HepG2 (cell line): ENCODE measurements around the gene MTA2. TPM values are rescaled to one million over a fixed set of nuclear protein-coding genes. Genes with fewer than 3 reads are reported as not detected.

Experiments used
- ARHGAP35 ChIP-seq: sonication (generic); formaldehyde crosslinking; IDR thresholded peaks from 2 replicates; pipeline ENCODE4 v1.9.0; 2022; ENCODE audit warnings: mild to moderate bottlenecking, inconsistent platforms, moderate library complexity, missing genetic modification reagents, borderline replicate concordance
- ATF1 ChIP-seq: IDR thresholded peaks from 2 replicates; pipeline ENCODE4 v1.6.1; 2016; ENCODE audit warnings: mild to moderate bottlenecking, control low read depth
- CENPT ChIP-seq: sonication (generic); formaldehyde crosslinking; IDR thresholded peaks from 2 replicates; pipeline ENCODE4 v1.8.0; 2022; ENCODE audit warnings: low read depth, mild to moderate bottlenecking, moderate library complexity, missing genetic modification reagents
- CREM ChIP-seq, 2 experiments: sonication (generic) in 1 of 2; formaldehyde crosslinking in 1 of 2; IDR thresholded peaks; 2 replicates each; pipeline versions ENCODE4 v1.4.0 to v1.6.1; 2016 to 2020; ENCODE audit warnings: antibody characterized with exemption in 1 of 2, mild to moderate bottlenecking in 1 of 2, missing genetic modification reagents in 1 of 2
- DMAP1 ChIP-seq: IDR thresholded peaks from 2 replicates; pipeline ENCODE4 v1.6.1; 2016
- FOSL2 ChIP-seq: sonication (generic); formaldehyde crosslinking; IDR thresholded peaks from 2 replicates; pipeline ENCODE4 v1.4.0; 2020; ENCODE audit warnings: missing genetic modification reagents
- KMT2B ChIP-seq: IDR thresholded peaks from 2 replicates; pipeline ENCODE4 v1.6.1; 2016; ENCODE audit warnings: missing genetic modification reagents, missing compliant biosample characterization
- MEIS1 ChIP-seq: sonication (generic); formaldehyde crosslinking; IDR thresholded peaks from 2 replicates; pipeline ENCODE4 v1.9.0; 2021; ENCODE audit warnings: mild to moderate bottlenecking, missing genetic modification reagents, moderate library complexity, borderline replicate concordance
- SMAD3 ChIP-seq: sonication (generic); formaldehyde crosslinking; IDR thresholded peaks from 2 replicates; pipeline ENCODE4 v1.4.0; 2020; ENCODE audit warnings: missing genetic modification reagents
- SP140L ChIP-seq: sonication (generic); formaldehyde crosslinking; IDR thresholded peaks from 2 replicates; pipeline ENCODE4 v1.4.0; 2020; ENCODE audit warnings: missing genetic modification reagents, borderline replicate concordance
- YEATS4 ChIP-seq: sonication (generic); formaldehyde crosslinking; IDR thresholded peaks from 2 replicates; pipeline ENCODE4 v1.4.0; 2020; ENCODE audit warnings: missing genetic modification reagents, borderline replicate concordance
- ZNF232 ChIP-seq: sonication (generic); formaldehyde crosslinking; IDR thresholded peaks from 2 replicates; pipeline ENCODE4 v1.4.0; 2020; ENCODE audit warnings: missing genetic modification reagents, borderline replicate concordance
- ZNF256 ChIP-seq: sonication (generic); formaldehyde crosslinking; conservative IDR thresholded peaks from 2 replicates; pipeline ENCODE4 v1.4.0; 2020; ENCODE audit warnings: missing genetic modification reagents
- ZNF563 ChIP-seq: sonication (generic); formaldehyde crosslinking; IDR thresholded peaks from 2 replicates; pipeline ENCODE4 v1.8.0; 2022; ENCODE audit warnings: mild to moderate bottlenecking, moderate library complexity, missing genetic modification reagents
- ZSCAN20 ChIP-seq: sonication (generic); formaldehyde crosslinking; IDR thresholded peaks from 2 replicates; pipeline ENCODE4 v1.4.0; 2020; ENCODE audit warnings: missing genetic modification reagents, mild to moderate bottlenecking, borderline replicate concordance
- polyA plus RNA-seq, 8 experiments: library from polyadenylated mRNA; depleted of rRNA in 3 of 8; stranded (reverse) in 7 of 8; unstranded in 1 of 8; fragments of >200 nt; fragmentation: Illumina TruSeq in 4 of 8; extraction: Trizol in 4 of 8; gene quantifications; 2 replicates each; pipeline versions ENCODE4 v1.2.1 to v1.2.3, GENCODE V29; 2011 to 2016; ENCODE audit warnings: low read depth in 4 of 8, missing spikeins in 1 of 8, mixed read lengths in 1 of 8; ENCODE audit not compliant: insufficient read depth in 1 of 8
- total RNA-seq, 5 experiments: library from RNA; depleted of rRNA; stranded (reverse); fragments of >200 nt; fragmentation: Illumina TruSeq; extraction: Trizol; gene quantifications; 2 replicates each; pipeline ENCODE4 v1.2.3, GENCODE V29; 2016; ENCODE audit warnings: low read depth in 1 of 5
- TF ChIP-seq, protein P1 (sequence below): sonication (generic); formaldehyde crosslinking; IDR thresholded peaks from 2 replicates; pipeline ENCODE4 v1.8.0; 2022; ENCODE audit warnings: missing genetic modification reagents, mild to moderate bottlenecking, moderate library complexity, borderline replicate concordance
- TF ChIP-seq, protein P2 (sequence below): sonication (generic); formaldehyde crosslinking; IDR thresholded peaks from 2 replicates; pipeline ENCODE4 v1.5.1; 2020; ENCODE audit warnings: missing genetic modification reagents, mild to moderate bottlenecking, borderline replicate concordance
- TF ChIP-seq, protein P3 (sequence below): IDR thresholded peaks from 2 replicates; pipeline ENCODE4 v1.6.1; 2016; ENCODE audit warnings: missing biosample characterization, missing genetic modification reagents, low read depth
- TF ChIP-seq, protein P4 (sequence below): sonication (generic); formaldehyde crosslinking; IDR thresholded peaks from 2 replicates; pipeline ENCODE4 v1.4.0; 2020; ENCODE audit warnings: missing genetic modification reagents
- TF ChIP-seq, protein P5 (sequence below): sonication (generic); formaldehyde crosslinking; IDR thresholded peaks from 2 replicates; pipeline ENCODE4 v1.8.1; 2023; ENCODE audit warnings: missing genetic modification reagents, mild to moderate bottlenecking, borderline replicate concordance
- TF ChIP-seq, protein P6 (sequence below): sonication (generic); formaldehyde crosslinking; IDR thresholded peaks from 2 replicates; pipeline ENCODE4 v1.5.1; 2020; ENCODE audit warnings: mild to moderate bottlenecking, moderate library complexity, missing genetic modification reagents

The MTA2 gene
- total and polyA plus RNA-seq, 2 of the 13 experiments (the other 11 are each of a cell fraction or from before 2014, with no cell fraction given): 14.0 to 70.0 TPM

DNA sequence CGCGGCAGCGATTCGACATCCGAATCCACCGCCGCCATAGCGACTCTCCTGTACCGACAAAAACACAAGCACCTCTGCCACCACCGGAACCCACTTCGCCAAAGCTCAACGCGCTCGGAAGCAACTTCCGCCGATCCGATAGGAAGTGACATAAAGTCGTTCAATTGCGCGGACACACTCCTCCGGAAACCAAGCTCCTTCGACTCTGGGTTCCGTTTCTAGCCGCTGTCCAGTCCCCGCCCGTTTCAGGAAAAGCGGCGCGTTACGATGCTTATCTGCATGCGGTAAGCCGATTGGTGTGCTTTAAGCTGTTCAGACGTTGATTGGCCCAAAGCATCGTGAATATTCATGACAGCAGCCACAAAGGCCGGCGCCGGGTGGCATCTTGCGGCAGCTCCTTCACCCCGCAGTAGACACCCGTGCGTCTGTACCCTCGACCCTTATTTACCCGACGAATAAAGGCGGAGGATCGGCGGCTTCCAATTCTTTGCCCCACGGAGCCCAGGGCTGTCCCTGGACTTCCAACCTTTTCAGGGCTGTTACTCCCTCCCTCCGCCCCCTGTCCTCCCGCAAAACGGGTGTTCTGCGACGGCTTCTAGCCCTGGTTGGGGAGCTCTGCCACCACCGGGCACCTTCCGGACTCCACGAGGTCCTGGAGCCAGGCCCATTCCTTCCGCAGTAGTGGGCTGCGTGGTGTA is 10.1 kb downstream of the MTA2 start, which contains the start of gene TUT1 (continued):
- TF ChIP-seq, protein P1, sequence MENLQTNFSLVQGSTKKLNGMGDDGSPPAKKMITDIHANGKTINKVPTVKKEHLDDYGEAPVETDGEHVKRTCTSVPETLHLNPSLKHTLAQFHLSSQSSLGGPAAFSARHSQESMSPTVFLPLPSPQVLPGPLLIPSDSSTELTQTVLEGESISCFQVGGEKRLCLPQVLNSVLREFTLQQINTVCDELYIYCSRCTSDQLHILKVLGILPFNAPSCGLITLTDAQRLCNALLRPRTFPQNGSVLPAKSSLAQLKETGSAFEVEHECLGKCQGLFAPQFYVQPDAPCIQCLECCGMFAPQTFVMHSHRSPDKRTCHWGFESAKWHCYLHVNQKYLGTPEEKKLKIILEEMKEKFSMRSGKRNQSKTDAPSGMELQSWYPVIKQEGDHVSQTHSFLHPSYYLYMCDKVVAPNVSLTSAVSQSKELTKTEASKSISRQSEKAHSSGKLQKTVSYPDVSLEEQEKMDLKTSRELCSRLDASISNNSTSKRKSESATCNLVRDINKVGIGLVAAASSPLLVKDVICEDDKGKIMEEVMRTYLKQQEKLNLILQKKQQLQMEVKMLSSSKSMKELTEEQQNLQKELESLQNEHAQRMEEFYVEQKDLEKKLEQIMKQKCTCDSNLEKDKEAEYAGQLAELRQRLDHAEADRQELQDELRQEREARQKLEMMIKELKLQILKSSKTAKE (CRISPR knock-in tag): peak; percentile 34; the same call in 1 of the 2 replicates
- TF ChIP-seq ATF1 (CRISPR knock-in tag): peak; percentile 93
- TF ChIP-seq, protein P2, sequence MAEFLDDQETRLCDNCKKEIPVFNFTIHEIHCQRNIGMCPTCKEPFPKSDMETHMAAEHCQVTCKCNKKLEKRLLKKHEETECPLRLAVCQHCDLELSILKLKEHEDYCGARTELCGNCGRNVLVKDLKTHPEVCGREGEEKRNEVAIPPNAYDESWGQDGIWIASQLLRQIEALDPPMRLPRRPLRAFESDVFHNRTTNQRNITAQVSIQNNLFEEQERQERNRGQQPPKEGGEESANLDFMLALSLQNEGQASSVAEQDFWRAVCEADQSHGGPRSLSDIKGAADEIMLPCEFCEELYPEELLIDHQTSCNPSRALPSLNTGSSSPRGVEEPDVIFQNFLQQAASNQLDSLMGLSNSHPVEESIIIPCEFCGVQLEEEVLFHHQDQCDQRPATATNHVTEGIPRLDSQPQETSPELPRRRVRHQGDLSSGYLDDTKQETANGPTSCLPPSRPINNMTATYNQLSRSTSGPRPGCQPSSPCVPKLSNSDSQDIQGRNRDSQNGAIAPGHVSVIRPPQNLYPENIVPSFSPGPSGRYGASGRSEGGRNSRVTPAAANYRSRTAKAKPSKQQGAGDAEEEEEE (CRISPR knock-in tag): no peak
- TF ChIP-seq, protein P3, sequence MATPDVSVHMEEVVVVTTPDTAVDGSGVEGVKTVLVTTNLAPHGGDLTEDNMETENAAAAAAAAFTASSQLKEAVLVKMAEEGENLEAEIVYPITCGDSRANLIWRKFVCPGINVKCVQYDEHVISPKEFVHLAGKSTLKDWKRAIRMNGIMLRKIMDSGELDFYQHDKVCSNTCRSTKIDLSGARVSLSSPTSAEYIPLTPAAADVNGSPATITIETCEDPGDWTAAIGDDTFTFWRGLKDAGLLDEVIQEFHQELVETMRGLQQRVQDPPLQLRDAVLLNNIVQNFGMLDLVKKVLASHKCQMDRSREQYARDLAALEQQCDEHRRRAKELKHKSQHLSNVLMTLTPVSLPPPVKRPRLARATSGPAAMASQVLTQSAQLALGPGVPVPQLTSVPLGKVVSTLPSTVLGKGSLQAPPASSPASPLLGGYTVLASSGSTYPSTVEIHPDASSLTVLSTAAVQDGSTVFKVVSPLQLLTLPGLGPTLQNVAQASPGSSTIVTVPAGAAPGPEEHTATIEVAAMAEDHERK (CRISPR knock-in tag): peak; percentile 74
- TF ChIP-seq CENPT (CRISPR knock-in tag): no peak
- TF ChIP-seq KMT2B (CRISPR knock-in tag): peak; percentile 90
- peak; percentile 68 for TF ChIP-seq FOSL2 (CRISPR knock-in tag)
- TF ChIP-seq, protein P4, sequence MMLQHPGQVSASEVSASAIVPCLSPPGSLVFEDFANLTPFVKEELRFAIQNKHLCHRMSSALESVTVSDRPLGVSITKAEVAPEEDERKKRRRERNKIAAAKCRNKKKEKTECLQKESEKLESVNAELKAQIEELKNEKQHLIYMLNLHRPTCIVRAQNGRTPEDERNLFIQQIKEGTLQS (CRISPR knock-in tag): peak; percentile 38; the same call in 1 of the 2 replicates
- TF ChIP-seq, protein P5, sequence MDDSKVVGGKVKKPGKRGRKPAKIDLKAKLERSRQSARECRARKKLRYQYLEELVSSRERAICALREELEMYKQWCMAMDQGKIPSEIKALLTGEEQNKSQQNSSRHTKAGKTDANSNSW (CRISPR knock-in tag): no peak
- TF ChIP-seq ZNF232: no peak; the same call in 1 of the 2 replicates
- peak; percentile 98 for TF ChIP-seq CREM (IDR thresholded peaks at IDR 0.05)
- TF ChIP-seq CREM (CRISPR knock-in tag; IDR thresholded peaks at IDR 0.05): peak; percentile 38; the same call in 1 of the 2 replicates
- TF ChIP-seq SMAD3: peak; percentile 83
- TF ChIP-seq ZNF563 (CRISPR knock-in tag): peak; percentile 39; the same call in 1 of the 2 replicates
- TF ChIP-seq ARHGAP35 (CRISPR knock-in tag): no peak; the same call in 1 of the 2 replicates
- TF ChIP-seq DMAP1 (CRISPR knock-in tag): peak; percentile 94
- TF ChIP-seq MEIS1 (CRISPR knock-in tag): peak; percentile 83; the same call in 1 of the 2 replicates
- TF ChIP-seq SP140L (CRISPR knock-in tag): 0 out of 2 replicates have a peak, but pooled peaks have one; percentile 76
- TF ChIP-seq, protein P6, sequence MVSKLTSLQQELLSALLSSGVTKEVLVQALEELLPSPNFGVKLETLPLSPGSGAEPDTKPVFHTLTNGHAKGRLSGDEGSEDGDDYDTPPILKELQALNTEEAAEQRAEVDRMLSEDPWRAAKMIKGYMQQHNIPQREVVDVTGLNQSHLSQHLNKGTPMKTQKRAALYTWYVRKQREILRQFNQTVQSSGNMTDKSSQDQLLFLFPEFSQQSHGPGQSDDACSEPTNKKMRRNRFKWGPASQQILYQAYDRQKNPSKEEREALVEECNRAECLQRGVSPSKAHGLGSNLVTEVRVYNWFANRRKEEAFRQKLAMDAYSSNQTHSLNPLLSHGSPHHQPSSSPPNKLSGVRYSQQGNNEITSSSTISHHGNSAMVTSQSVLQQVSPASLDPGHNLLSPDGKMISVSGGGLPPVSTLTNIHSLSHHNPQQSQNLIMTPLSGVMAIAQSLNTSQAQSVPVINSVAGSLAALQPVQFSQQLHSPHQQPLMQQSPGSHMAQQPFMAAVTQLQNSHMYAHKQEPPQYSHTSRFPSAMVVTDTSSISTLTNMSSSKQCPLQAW (CRISPR knock-in tag): peak; percentile 79; the same call in 1 of the 2 replicates
- TF ChIP-seq ZSCAN20 (CRISPR knock-in tag): no peak
- TF ChIP-seq YEATS4 (CRISPR knock-in tag): peak; percentile 93
- TF ChIP-seq ZNF256 (CRISPR knock-in tag): 0 out of 2 replicates have a peak, but pooled peaks have one; percentile 52
